Endometrium (tissue), 2 donors: ENCODE results near the gene NCSTN.

Source experiments
- FAIRE-seq: peaks from 2 replicates; lab custom pipeline; 2012; peaks lifted over from hg19 to GRCh38; lab: Jason Lieb, UNC
- donor health status: control.
- donor health status: control.

Gene NCSTN

GRCh38 chr1:160352555-160352954 is 9.4 kb downstream of the NCSTN start:
- FAIRE-seq, result no peak

GRCh38 chr1:160353223-160353622 is 10.0 kb downstream of the NCSTN start:
- FAIRE-seq, result no peak

- FAIRE-seq, result no peak
These were observed 11.3 kb downstream of the NCSTN start for GRCh38 chr1:160354388-160354985.

GRCh38 chr1:160357286-160358002 is 14.3 kb downstream of the NCSTN start:
- no peak for FAIRE-seq

- no peak for FAIRE-seq
These were observed 14.9 kb downstream of the NCSTN start for GRCh38 chr1:160358073-160358472.

- no peak for FAIRE-seq
These were observed 16.5 kb downstream of the NCSTN start for GRCh38 chr1:160359559-160360226.

- no peak for FAIRE-seq
These were observed 17.1 kb downstream of the NCSTN start for GRCh38 chr1:160360227-160360695.

GRCh38 chr1:160361199-160361598 is 18.0 kb downstream of the NCSTN start:
- FAIRE-seq, result no peak

- no peak for FAIRE-seq
These were observed 18.6 kb downstream of the NCSTN start for GRCh38 chr1:160361814-160362167.

GRCh38 chr1:160362168-160362957 is 19.2 kb downstream of the NCSTN start:
- no peak for FAIRE-seq

GRCh38 chr1:160363010-160363409 is 19.8 kb downstream of the NCSTN start:
- no peak for FAIRE-seq

GRCh38 chr1:160363951-160364735 is 21.0 kb downstream of the NCSTN start:
- no peak for FAIRE-seq

GRCh38 chr1:160365325-160365724 is 22.1 kb downstream of the NCSTN start:
- no peak for FAIRE-seq

- FAIRE-seq, result no peak
These were observed 23.7 kb downstream of the NCSTN start, which contains the start of gene NHLH1 for GRCh38 chr1:160366731-160367515. TSS of gene NHLH1 (plus strand) at chr1:160367071. CDS start at chr1:160370732, 3,661 bp downstream.

- no peak for FAIRE-seq
These were observed 24.3 kb downstream of the NCSTN start for GRCh38 chr1:160367516-160367900.

- FAIRE-seq, result no peak
These were observed 25.0 kb downstream of the NCSTN start for GRCh38 chr1:160367934-160368923.

GRCh38 chr1:160369087-160369486 is 25.9 kb downstream of the NCSTN start:
- no peak for FAIRE-seq

GRCh38 chr1:160370561-160371345 is 27.6 kb downstream of the NCSTN start:
- FAIRE-seq, result no peak

- no peak for FAIRE-seq
These were observed 28.1 kb downstream of the NCSTN start for GRCh38 chr1:160371346-160371631.
